A673 (cell line): ENCODE results near the gene SBK3.

Experiments used
- EZH2 ChIP-seq: fragments of 200-600 bp; sonication (generic); IDR thresholded peaks from 2 replicates; pipeline ENCODE4 v1.6.1; 2017; ENCODE audit warnings: borderline replicate concordance, low read depth, mild to moderate bottlenecking, mixed read lengths, antibody characterized with exemption, low read length; ENCODE audit not compliant: poor library complexity, severe bottlenecking
- TF ChIP-seq, protein P1 (sequence below): fragments of 300-800, 200-600 bp; sonication (generic); conservative IDR thresholded peaks from 2 replicates; pipeline ENCODE4 v1.5.1; 2017; ENCODE audit warnings: low read depth, mild to moderate bottlenecking, antibody characterized with exemption, low read length, moderate library complexity, mixed read lengths

DNA sequence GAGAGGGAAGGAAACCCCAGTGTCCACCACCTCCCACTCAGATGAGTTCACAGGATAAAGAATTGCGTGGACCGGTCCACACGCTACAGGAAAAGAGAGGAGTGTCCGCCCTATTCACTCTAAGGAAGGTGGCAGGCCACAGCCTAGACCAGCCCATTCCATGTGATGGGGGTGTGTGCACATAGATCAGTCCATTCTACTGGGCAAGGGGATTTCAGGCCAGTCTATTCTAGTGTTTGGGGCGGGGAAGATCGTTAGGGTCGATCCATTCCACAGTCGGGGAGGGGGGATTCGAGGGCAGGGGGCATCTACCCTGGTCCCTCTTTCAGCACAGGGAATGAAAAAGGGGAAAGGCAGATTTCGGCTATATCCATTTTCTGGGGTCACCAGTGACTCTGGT lies 46.2 kb upstream of the SBK3 start:
- TF ChIP-seq EZH2 = no peak
- TF ChIP-seq, protein P1, sequence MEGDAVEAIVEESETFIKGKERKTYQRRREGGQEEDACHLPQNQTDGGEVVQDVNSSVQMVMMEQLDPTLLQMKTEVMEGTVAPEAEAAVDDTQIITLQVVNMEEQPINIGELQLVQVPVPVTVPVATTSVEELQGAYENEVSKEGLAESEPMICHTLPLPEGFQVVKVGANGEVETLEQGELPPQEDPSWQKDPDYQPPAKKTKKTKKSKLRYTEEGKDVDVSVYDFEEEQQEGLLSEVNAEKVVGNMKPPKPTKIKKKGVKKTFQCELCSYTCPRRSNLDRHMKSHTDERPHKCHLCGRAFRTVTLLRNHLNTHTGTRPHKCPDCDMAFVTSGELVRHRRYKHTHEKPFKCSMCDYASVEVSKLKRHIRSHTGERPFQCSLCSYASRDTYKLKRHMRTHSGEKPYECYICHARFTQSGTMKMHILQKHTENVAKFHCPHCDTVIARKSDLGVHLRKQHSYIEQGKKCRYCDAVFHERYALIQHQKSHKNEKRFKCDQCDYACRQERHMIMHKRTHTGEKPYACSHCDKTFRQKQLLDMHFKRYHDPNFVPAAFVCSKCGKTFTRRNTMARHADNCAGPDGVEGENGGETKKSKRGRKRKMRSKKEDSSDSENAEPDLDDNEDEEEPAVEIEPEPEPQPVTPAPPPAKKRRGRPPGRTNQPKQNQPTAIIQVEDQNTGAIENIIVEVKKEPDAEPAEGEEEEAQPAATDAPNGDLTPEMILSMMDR = no peak
